Mesendoderm (in vitro differentiated cells): ENCODE data around the gene TTPAL.

Source experiments
- DNase-seq: peaks from one replicate; pipeline ENCODE4 v3.0.0; 2013
- H2AK5ac ChIP-seq: 2 replicates; pipeline ENCODE4 v1.6.1; 2013; ENCODE audit warnings: low read length, inconsistent platforms
- H2BK120ac ChIP-seq: 2 replicates; pipeline ENCODE4 v1.6.1; 2013; ENCODE audit warnings: low read depth, mild to moderate bottlenecking, low read length, moderate library complexity, mixed read lengths
- H2BK15ac ChIP-seq: replicated peaks from 2 replicates; pipeline ENCODE4 v1.6.1; 2013; ENCODE audit warnings: low read depth, mild to moderate bottlenecking, moderate library complexity
- H2BK5ac ChIP-seq: 2 replicates; pipeline ENCODE4 v1.6.1; 2013; ENCODE audit warnings: low read length, inconsistent platforms
- H3K18ac ChIP-seq: 2 replicates; pipeline ENCODE4 v1.6.1; 2013; ENCODE audit warnings: mild to moderate bottlenecking, low read length, mixed read lengths
- H3K23ac ChIP-seq: one replicate; pipeline ENCODE4 v1.6.1; 2013; ENCODE audit warnings: low read length
- H3K27ac ChIP-seq: 2 replicates; pipeline ENCODE4 v1.5.1; 2013; ENCODE audit warnings: low read depth, mild to moderate bottlenecking, inconsistent platforms, low read length, moderate library complexity
- H3K27me3 ChIP-seq: 2 replicates; pipeline ENCODE4 v1.6.1; 2013; ENCODE audit warnings: low read length, control low read depth, mild to moderate bottlenecking, inconsistent platforms; ENCODE audit not compliant: insufficient read depth, poor library complexity
- H3K36me3 ChIP-seq: 2 replicates; pipeline ENCODE4 v1.6.1; 2013; ENCODE audit warnings: low read length, inconsistent platforms; ENCODE audit not compliant: control insufficient read depth, insufficient read depth
- H3K4ac ChIP-seq: one replicate; pipeline ENCODE4 v1.6.1; 2013; ENCODE audit warnings: low read depth, mild to moderate bottlenecking, low read length, moderate library complexity
- H3K4me1 ChIP-seq: 2 replicates; pipeline ENCODE4 v1.6.1; 2013; ENCODE audit warnings: low read depth, low read length, inconsistent platforms; ENCODE audit not compliant: control insufficient read depth
- H3K4me2 ChIP-seq: 2 replicates; pipeline ENCODE4 v1.6.1; 2013; ENCODE audit warnings: low read length
- H3K4me3 ChIP-seq: 2 replicates; pipeline ENCODE4 v1.5.1; 2013; ENCODE audit warnings: mild to moderate bottlenecking, low read length
- H3K56ac ChIP-seq: one replicate; pipeline ENCODE4 v1.6.1; 2013; ENCODE audit warnings: low read length
- H3K79me1 ChIP-seq: 2 replicates; pipeline ENCODE4 v1.6.1; 2013; ENCODE audit warnings: low read length, inconsistent platforms
- H3K79me2 ChIP-seq: 2 replicates; pipeline ENCODE4 v1.6.1; 2013; ENCODE audit warnings: mild to moderate bottlenecking, low read length; ENCODE audit not compliant: control insufficient read depth, insufficient read depth
- H3K9ac ChIP-seq: 2 replicates; pipeline ENCODE4 v1.6.1; 2013; ENCODE audit warnings: low read length, inconsistent platforms
- H4K5ac ChIP-seq: one replicate; pipeline ENCODE4 v1.6.1; 2013; ENCODE audit warnings: low read length
- H4K8ac ChIP-seq: one replicate; pipeline ENCODE4 v1.6.1; 2013; ENCODE audit warnings: low read depth, mild to moderate bottlenecking, control low read depth, low read length, moderate library complexity
- WGBS: extraction: QIAGEN DNeasy Blood & Tissue Kit; methylation state at CpG from one replicate; pipeline ENCODE4 v1.1.7; 2013; ENCODE audit warnings: low lambda C conversion rate, missing lambda C conversion rate; ENCODE audit not compliant: insufficient coverage; ENCODE audit errors: extremely low coverage; 5-methylcytosine and 5-hydroxymethylcytosine counted together

The TTPAL gene

DNA sequence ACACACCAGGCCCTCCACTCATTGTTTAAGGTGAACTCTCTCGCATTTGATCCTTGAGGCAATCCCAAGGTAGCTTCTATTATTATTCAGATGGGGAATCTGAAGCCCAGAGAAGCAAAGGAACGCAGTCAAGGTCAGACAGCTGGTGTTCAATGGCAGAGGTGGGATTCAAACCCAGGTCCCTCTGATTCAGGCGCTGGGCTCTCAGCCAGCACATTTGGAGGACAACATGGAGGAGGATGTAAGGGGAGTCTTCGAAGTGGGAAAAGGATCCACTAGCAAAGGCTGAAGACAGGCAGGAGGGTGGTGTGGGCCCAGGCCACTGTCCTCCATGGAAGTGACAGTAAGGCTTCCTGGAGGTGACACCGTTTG lies 13.9 kb upstream of the TTPAL start:
- Histone ChIP-seq H3K23ac (no peak overlapping the region), H4K8ac (no peak overlapping the region), H3K36me3 (no peaks in the 10 kb centered on the region), H3K27ac (no peak overlapping the region), H3K56ac (no peak overlapping the region), H3K4me3 (no peak overlapping the region), H3K4me1 (no peaks in the 10 kb centered on the region), H2BK15ac (no peak overlapping the region), H3K4ac (no peak overlapping the region), H2BK120ac (no peak overlapping the region), H3K4me2 (no peak overlapping the region), H3K27me3 (no peaks in the 10 kb centered on the region), H3K79me1 (no peaks in the 10 kb centered on the region), H2AK5ac (no peak overlapping the region), H3K9ac (no peak overlapping the region), H4K5ac (no peak overlapping the region), H3K79me2 (no peaks in the 10 kb centered on the region), H3K18ac (no peak overlapping the region), H2BK5ac (no peak overlapping the region)
- no peak for DNase-seq
- WGBS: no CpG with 5 or more reads among the region's 5 CpGs

DNA sequence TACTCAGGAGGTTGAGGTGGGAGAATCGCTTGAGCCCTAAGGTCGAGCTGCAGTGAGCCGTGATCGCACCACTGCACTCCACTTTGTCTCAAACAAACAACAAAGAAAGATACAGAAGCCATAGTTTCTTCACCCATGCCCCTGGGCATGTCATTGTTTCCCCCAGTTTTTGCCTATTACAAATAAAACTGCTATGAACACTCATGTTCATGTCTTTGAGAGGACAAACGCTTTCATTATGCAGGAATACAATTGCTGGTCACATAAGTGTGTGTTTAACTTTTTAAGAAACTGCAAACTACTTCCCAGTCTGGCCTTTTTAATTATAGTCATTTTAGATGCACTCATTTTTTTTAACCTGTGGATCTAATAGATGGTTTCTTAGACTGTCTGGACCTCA lies 12.2 kb upstream of the TTPAL start:
- H3K79me1 ChIP-seq: no peaks in the 10 kb centered on the region
- DNase-seq: no peak

DNA sequence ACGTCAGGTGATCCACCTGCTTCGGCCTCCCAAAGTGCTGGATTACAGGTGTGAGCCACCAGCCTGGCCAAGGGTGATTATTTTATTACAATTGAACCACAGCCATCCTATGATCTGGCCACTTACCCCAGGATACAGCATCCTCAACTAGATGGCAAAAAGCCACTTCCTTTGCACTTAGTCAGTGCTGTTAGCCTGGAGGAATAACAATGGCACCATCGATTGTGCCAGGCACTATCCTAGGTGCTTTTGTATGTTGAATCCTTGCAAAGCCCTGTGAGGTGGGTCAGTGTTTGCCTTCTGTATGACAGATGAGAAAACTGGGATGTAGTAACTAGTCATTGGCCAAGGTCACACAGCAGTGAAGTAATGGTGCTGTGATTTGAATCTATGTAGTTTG lies 11.2 kb upstream of the TTPAL start:
- no peaks in the 10 kb centered on the region for H3K79me1 ChIP-seq
- no CpG with 5 or more reads among the region's 3 CpGs for WGBS
- H4K8ac ChIP-seq: no peak overlapping the region
- no peaks in the 10 kb centered on the region for H3K27me3 ChIP-seq
- no peak overlapping the region for H2BK120ac ChIP-seq
- H3K4me3 ChIP-seq: no peak overlapping the region
- no peak overlapping the region for H2BK5ac ChIP-seq
- no peak overlapping the region for H3K18ac ChIP-seq
- no peak overlapping the region for H3K56ac ChIP-seq
- no peak overlapping the region for H2AK5ac ChIP-seq
- no peaks in the 10 kb centered on the region for H3K79me2 ChIP-seq
- H3K4me2 ChIP-seq: no peak overlapping the region
- H3K9ac ChIP-seq: no peak overlapping the region
- H3K36me3 ChIP-seq: no peaks in the 10 kb centered on the region
- no peaks in the 10 kb centered on the region for H3K4me1 ChIP-seq
- H4K5ac ChIP-seq: no peak overlapping the region
- no peak overlapping the region for H3K27ac ChIP-seq
- no peak overlapping the region for H3K23ac ChIP-seq
- H3K4ac ChIP-seq: no peak overlapping the region
- DNase-seq: no peak
- no peak overlapping the region for H2BK15ac ChIP-seq

More for the DNA sequence above, 12.2 kb upstream of the TTPAL start:
- no peak overlapping the region for H3K4ac ChIP-seq
- no peaks in the 10 kb centered on the region for H3K36me3 ChIP-seq
- no peak overlapping the region for H2BK5ac ChIP-seq
- no peak overlapping the region for H3K23ac ChIP-seq
- no peaks in the 10 kb centered on the region for H3K79me2 ChIP-seq
- no peak overlapping the region for H2BK120ac ChIP-seq
- no peak overlapping the region for H3K4me3 ChIP-seq
- no peaks in the 10 kb centered on the region for H3K4me1 ChIP-seq
- H3K56ac ChIP-seq: no peak overlapping the region
- WGBS: no CpG with 5 or more reads among the region's 5 CpGs
- H3K4me2 ChIP-seq: no peak overlapping the region
- H3K9ac ChIP-seq: no peak overlapping the region
- H3K27me3 ChIP-seq: no peaks in the 10 kb centered on the region
- no peak overlapping the region for H3K27ac ChIP-seq
- H3K18ac ChIP-seq: no peak overlapping the region
- no peak overlapping the region for H4K5ac ChIP-seq
- H2AK5ac ChIP-seq: no peak overlapping the region
- H4K8ac ChIP-seq: no peak overlapping the region
- H2BK15ac ChIP-seq: no peak overlapping the region

GRCh38 chr20:44465001-44465560 lies 10.6 kb upstream of the TTPAL start:
- no peak overlapping the region for H3K18ac ChIP-seq
- H2AK5ac ChIP-seq: no peak overlapping the region
- WGBS: no CpG with 5 or more reads among the region's 3 CpGs
- H3K56ac ChIP-seq: no peak overlapping the region
- H2BK15ac ChIP-seq: no peak overlapping the region
- H3K4ac ChIP-seq: no peak overlapping the region
- H3K36me3 ChIP-seq: no peaks in the 10 kb centered on the region
- no peak overlapping the region for H3K23ac ChIP-seq
- H4K8ac ChIP-seq: no peak overlapping the region
- no peak for DNase-seq
- H3K79me2 ChIP-seq: no peaks in the 10 kb centered on the region
- no peak overlapping the region for H2BK5ac ChIP-seq
- H3K9ac ChIP-seq: no peak overlapping the region
- H4K5ac ChIP-seq: no peak overlapping the region
- H3K4me1 ChIP-seq: no peaks in the 10 kb centered on the region
- no peaks in the 10 kb centered on the region for H3K79me1 ChIP-seq
- no peaks in the 10 kb centered on the region for H3K27me3 ChIP-seq
- no peak overlapping the region for H2BK120ac ChIP-seq
- no peak overlapping the region for H3K27ac ChIP-seq
- H3K4me3 ChIP-seq: no peak overlapping the region
- H3K4me2 ChIP-seq: no peak overlapping the region

GRCh38 chr20:44467289-44467883 lies 8.3 kb upstream of the TTPAL start:
- Histone ChIP-seq H2BK120ac (no peak overlapping the region), H3K36me3 (no peaks in the 10 kb centered on the region), H4K5ac (no peak overlapping the region), H3K79me2 (no peaks in the 10 kb centered on the region), H2AK5ac (no peak overlapping the region), H4K8ac (no peak overlapping the region), H3K27me3 (no peaks in the 10 kb centered on the region), H3K79me1 (no peaks in the 10 kb centered on the region), H3K4me3 (no peak overlapping the region), H3K23ac (no peak overlapping the region), H2BK15ac (no peak overlapping the region), H3K4me2 (no peak overlapping the region), H3K18ac (no peak overlapping the region), H3K9ac (no peak overlapping the region), H3K4me1 (no peaks in the 10 kb centered on the region), H3K56ac (peak overlapping the region; percentile 43), H2BK5ac (no peak overlapping the region), H3K27ac (no peak overlapping the region), H3K4ac (no peak overlapping the region)
- DNase-seq: no peak
- no CpG with 5 or more reads among the region's 12 CpGs for WGBS
